GM21528 (cell line): ENCODE measurements around the gene SPATA19.

Experiments used
- ATAC-seq: cut with Tn5 transposase; IDR thresholded peaks from one replicate; pipeline ENCODE4 v1.9.1; 2021; ENCODE audit warnings: mild to moderate bottlenecking, moderate library complexity; ENCODE audit not compliant: unreplicated experiment, low FRiP score

Gene SPATA19

GRCh38 chr11:133793271-133794035, 51.9 kb downstream of the SPATA19 start:
- ATAC-seq: no peak

- no peak for ATAC-seq
These were observed 54.3 kb downstream of the SPATA19 start for GRCh38 chr11:133790995-133791394.
